ENCODE data around the gene CLEC18B.
"Not testable (repeated sequence)": the region's sequence is repeated elsewhere in the genome, so short reads cannot be mapped to it uniquely, and the experiment has no call there.

CLEC18B gene

GRCh38 chr16:74420612-74421481, at the start of gene CLEC18B:
TSS of gene CLEC18B (minus strand) at chr16:74421478. CDS start at chr16:74421270, 208 bp downstream.
- DNase-seq = not testable (repeated sequence)

GRCh38 chr16:74469946-74470478, 48.7 kb upstream of the CLEC18B start:
- DNase-seq = no peak

DNA sequence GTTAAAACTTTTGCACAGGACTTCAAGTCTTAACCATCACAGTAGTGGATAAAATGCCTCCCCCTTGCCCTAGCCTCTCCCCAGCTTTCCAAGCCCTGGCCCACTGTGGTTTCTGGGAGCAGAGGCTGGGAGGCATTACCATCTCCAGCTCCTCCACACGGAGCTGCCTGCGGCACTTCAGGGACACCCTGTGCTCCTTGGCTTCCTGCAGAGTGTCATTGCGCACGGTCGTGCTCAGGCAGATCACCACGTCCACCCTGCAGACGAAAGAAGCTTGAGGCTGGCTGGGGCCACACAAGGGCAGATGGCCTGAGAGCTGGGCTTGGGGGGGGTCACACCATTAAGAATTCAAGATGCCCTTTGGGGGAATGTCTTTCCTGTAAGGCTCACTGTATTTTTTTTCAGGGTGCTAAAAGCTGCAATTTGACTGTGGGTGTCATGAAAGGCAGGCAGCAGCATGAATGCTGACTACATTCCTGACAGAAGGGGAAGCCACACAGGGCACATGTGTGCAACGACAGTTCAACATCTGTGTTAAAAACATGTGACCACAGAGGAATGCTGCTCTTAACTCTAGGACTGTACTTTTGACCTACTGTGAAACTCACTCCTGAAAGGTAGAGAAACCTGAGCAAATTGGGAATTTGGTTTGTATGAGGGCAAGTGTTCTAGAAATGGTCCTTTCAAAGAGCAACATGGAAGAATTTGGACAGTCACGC, 47.7 kb upstream of the CLEC18B start:
- DNase-seq = no peak

GRCh38 chr16:74466872-74467271, 45.6 kb upstream of the CLEC18B start:
- DNase-seq = no peak

GRCh38 chr16:74465851-74466685, 44.8 kb upstream of the CLEC18B start:
- no peak for DNase-seq

GRCh38 chr16:74465281-74465680, 44.0 kb upstream of the CLEC18B start:
- DNase-seq = no peak

DNA sequence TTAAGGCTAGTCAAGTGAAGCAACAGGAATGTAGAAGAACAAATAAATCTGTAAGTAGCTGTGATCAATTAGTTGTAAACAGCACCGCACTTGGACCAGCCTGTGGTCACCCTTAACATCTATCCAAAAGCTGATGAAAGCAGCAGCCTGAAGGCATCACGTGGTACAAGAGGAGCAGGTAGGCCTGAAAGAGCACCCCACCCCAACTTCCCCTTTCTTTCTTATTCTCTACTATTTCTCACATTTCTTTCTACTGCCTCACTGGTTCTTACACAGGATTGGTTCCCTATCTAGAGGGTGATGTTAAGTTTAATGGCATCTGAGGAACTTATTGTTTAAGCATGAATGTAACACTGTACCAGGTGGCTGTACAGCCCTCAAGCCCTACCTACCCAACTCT, 42.6 kb upstream of the CLEC18B start:
- DNase-seq = no peak

- no peak for DNase-seq
Measured at GRCh38 chr16:74462361-74462760, 41.1 kb upstream of the CLEC18B start.

GRCh38 chr16:74461826-74462225, 40.5 kb upstream of the CLEC18B start:
- DNase-seq = no peak

DNA sequence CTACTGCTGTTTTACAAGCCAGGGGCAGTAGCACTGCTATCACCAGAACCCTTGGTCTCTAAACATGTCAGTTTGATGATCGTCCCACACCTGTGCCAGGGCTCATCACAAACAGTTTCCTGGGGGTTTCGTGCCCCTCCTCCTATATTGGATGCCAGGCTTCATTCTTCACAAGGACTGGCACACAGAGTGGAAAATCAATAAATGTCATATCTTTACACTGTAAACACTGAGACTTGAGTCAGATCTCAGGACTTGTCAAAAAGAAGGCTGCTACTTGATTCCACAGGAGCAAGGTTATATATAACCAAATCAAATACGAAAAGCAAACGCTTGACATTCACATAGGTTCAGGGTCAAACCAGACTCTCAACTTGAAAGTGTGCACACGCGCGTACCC, 39.3 kb upstream of the CLEC18B start:
- DNase-seq = no peak

DNA sequence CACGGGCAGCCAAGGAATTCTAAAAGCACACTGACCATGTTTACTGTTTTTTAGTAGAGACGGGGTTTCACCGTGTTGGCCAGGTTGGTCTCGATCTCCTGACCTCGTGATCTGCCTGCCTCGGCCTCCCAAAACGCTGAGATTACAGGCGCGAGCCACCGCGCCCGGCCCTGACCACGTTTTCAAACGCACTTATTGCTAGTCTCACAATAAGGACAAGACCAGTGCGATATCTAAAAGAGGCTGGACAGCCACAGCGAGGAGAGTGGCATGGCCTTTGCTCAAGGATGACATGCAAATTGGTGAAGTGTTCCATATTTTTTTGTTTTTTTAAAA, 35.0 kb upstream of the CLEC18B start:
- DNase-seq = no peak

DNA sequence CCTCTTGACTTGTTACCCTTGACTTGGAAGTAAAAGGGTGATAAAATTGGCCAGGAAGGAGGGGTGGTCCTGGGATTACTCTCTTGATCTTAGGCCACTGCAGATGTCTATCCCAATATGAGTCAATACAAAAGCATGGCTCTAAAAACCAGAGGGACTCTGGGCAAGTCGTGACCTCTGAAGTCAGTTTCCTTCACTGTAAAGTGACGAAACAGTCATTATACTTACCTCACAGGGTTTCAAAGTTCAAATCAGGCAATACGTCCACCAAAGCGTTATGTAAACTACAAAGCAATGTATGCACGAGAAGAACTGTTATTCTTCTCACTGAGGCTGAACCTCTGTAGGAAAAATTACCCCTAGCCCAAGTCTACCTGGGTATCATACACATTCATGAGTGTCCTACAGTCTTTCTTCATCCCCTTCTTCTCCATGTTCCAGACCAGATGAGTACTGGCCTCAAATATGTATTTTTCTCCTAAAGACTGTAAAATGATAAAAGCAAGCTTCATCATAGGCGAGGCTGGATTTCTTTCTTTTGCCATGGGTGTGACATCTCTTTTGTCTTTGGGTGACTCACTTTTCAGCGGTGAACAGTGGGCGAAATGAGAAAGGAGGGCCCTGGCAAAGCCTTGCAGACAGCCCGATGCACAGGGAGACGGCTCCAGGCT, 34.5 kb upstream of the CLEC18B start:
- no peak for DNase-seq

DNA sequence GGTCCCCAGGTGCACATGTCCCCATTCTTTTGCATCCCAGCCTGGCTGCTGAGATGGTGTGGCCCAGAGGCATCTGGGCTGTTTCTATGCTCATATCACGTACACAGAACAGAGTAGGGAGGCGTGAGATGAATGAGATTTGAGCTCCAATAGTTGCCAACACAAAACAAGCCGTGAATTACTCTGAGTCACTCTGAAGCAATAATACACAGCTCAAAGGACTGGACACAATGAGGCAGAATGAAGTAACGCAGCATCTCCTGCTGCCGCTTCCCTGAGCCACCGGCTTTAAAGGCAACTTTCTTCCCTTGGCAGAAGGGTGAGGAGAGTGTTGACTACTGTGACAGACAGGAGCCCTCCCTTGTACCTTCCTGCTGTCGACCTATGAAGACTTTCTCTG, 33.9 kb upstream of the CLEC18B start:
- DNase-seq = no peak

DNA sequence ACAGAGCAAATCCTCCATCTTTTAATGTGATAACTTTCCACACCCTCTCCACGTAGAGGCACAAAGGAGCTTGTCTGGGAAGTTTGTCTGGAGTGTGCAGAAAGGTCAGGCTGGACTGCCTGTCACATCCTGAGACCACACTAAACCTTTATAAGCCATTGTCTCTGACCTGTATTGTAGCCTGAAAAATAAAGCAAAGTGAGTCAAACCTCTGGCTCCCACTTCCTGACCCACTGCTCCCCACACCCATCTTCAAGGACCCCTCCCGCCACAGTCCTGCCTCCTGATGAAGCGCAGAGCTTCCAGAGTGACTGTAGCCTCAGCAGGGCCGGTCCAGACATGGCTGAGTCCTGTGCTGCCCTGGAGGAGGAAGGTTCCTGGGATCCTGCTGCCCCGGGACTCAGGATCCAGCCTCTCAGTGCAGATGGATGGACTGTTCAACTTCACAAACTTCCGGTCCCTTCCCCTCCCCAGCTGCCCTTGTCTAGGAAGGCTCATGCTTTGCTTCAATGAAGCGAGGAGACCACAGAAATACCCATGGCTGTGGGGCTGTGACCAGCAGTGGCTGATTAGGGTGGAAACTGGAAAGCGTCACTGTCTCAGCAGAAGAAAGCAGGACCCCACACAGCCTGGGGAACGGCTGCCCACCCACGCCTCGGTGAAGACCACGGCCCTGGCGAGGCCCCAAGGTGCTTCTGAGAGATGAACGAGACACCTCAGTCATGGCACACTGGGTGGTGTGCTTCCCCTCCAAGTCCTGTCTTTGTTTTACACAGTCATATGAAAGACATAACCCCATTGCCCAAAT, 30.9 kb upstream of the CLEC18B start:
- no peak for DNase-seq

- DNase-seq = no peak
Measured at GRCh38 chr16:74450967-74451760, 29.9 kb upstream of the CLEC18B start.

DNA sequence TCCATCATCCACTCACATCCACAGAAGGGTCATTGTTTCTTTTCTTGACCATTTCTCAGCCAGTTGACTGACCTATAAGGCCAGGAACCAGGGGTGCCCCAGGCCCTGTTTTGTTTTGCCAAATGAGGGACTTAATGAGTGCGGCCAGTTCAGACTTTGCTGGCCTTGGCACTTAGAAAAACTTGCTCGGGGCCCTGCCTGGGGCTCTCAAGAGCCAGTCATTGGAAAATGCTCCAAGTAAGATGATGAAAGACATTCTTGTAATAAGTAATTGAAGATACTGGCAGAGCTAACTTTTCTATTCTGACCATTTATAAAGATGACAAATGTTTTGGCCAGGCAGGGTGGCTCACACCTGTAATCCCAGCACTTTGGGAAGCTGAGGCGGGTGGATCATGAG, 29.0 kb upstream of the CLEC18B start:
- DNase-seq = no peak

- DNase-seq = no peak
Measured at GRCh38 chr16:74449470-74449869, 28.2 kb upstream of the CLEC18B start.

DNA sequence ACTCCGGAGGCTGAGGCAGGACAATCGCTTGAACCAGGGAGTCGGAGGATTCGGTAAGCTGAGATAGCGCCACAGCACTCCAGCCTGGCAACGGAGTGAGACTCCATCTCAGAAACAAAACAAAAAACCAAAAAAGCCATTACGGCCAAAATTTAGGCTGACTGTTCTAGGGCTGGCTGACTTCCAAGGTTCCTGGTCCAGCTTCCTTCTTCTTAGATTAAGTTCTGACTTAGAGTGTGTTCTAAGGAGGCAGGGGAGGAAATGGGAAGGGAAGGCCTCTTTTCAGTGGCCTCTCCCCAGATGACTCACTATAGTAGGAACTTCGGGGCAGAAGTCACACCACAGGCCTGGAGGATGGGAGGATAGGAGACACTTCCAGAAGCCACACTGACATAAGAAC, 27.7 kb upstream of the CLEC18B start:
- DNase-seq = no peak

- no peak for DNase-seq
Measured at GRCh38 chr16:74447578-74447977, 26.3 kb upstream of the CLEC18B start.

DNA sequence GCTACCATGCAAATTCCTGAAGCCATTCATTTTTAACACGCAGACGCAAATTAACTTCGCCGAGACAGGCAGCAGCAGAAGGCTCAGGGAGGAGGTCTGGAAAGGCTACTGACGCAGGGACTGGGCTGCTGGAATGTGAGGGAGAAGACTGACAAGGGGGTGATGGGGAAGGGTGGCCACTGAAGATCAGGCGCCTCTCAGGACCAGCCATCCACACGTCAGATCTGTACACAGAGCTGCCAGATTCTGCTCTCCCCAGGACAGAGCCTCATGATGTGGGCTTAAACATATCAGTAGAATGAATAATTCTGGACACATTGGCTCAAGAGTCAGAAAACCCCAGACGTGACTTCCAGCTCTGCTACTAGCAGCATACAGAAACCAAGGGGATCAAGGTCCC, 25.6 kb upstream of the CLEC18B start:
- no peak for DNase-seq

All from NCI-H2171 (cell line).